HCT116 (cell line): ENCODE measurements around the gene SLC25A4. TPM values are rescaled to one million over a fixed set of nuclear protein-coding genes. Genes with fewer than 3 reads are reported as not detected.

ENCODE experiments used
- ATAC-seq: fragments of 200-7000 bp; cut with Tn5 transposase; 2 replicates; pipeline ENCODE4 v1.9.1; 2020; ENCODE audit warnings: mild to moderate bottlenecking, moderate library complexity
- BruUV-seq: library from RNA; stranded (reverse); fragments of 400-500 nt; replicated peaks from 2 replicates; lab custom pipeline; 2021; lab: Mats Ljungman, UMichigan
- CTCF ChIA-PET: fragments of 300-600 bp; sonication (Branson Sonifier 250); formaldehyde crosslinking; loops from one replicate; lab custom pipeline; 2021; ENCODE audit warnings: antibody characterized with exemption; lab: Charles Lee
- POLR2A ChIA-PET: fragments of 300-600, 350-600 bp; sonication (Branson Sonifier 250); formaldehyde crosslinking; loops from one replicate; lab custom pipeline; 2021; ENCODE audit warnings: antibody characterized with exemption; lab: Charles Lee
- RAD21 ChIA-PET, 2 experiments: fragments of 300-600 bp; sonication (Branson Sonifier 250); formaldehyde crosslinking; loops; one replicate each; lab custom pipeline; 2023; ENCODE audit warnings: low total read pairs in 2 of 2; ENCODE audit not compliant: uncharacterized antibody in 2 of 2, unreplicated experiment in 2 of 2, low non-redundant PET in 1 of 2; lab: Charles Lee
- DNase-seq: peaks from one replicate; pipeline ENCODE4 v3.0.0-alpha.2; 2010; ENCODE audit warnings: low read depth, low spot score
- H2AFZ ChIP-seq: fragments of 200-600 bp; shearing (Covaris generic), sonication (generic); 2 replicates; pipeline ENCODE4 v1.6.1; 2017; ENCODE audit warnings: low read depth, mixed run types, mixed read lengths, antibody characterized with exemption, low read length; ENCODE audit not compliant: poor library complexity, severe bottlenecking
- H3K27ac ChIP-seq: 2 replicates; pipeline ENCODE4 v1.5.1; 2012; ENCODE audit warnings: low read depth, low read length
- H3K27me3 ChIP-seq: fragments of 200-600 bp; sonication (generic); 2 replicates; pipeline ENCODE4 v1.6.1; 2016; ENCODE audit warnings: mixed run types, low read length, mixed read lengths; ENCODE audit not compliant: insufficient read depth
- H3K36me3 ChIP-seq, 2 experiments: fragments of 200-500 bp in 1 of 2; fragments of 200-600 bp in 1 of 2; sonication (Bioruptor generic) in 1 of 2; sonication (generic) in 1 of 2; 2 replicates each; pipeline versions ENCODE4 v1.5.1 to v1.6.1; 2014 to 2016; ENCODE audit warnings: low read length in 2 of 2, inconsistent platforms in 1 of 2, mixed read lengths in 1 of 2, mixed run types in 1 of 2; ENCODE audit not compliant: insufficient read depth in 2 of 2, control insufficient read depth in 1 of 2
- H3K4me1 ChIP-seq, 2 experiments: fragments of 200-600 bp in 1 of 2; sonication (generic) in 1 of 2; 2 replicates each; pipeline versions ENCODE4 v1.5.1 to v1.6.1; 2012 to 2017; ENCODE audit warnings: low read length in 2 of 2, inconsistent platforms in 1 of 2, mild to moderate bottlenecking in 1 of 2, mixed read lengths in 1 of 2, mixed run types in 1 of 2, moderate library complexity in 1 of 2; ENCODE audit not compliant: insufficient read depth in 2 of 2, control insufficient read depth in 1 of 2
- H3K4me2 ChIP-seq: fragments of 200-600 bp; sonication (generic); 2 replicates; pipeline ENCODE4 v1.6.1; 2017; ENCODE audit warnings: mixed run types, low read length, mixed read lengths
- H3K4me3 ChIP-seq, 2 experiments: fragments of 200-600 bp in 1 of 2; sonication (generic) in 1 of 2; replicated peaks in 1 of 2; 2 replicates each; pipeline ENCODE4 v1.5.1; 2011 to 2016; ENCODE audit warnings: low read length in 2 of 2, control low read depth in 1 of 2, low read depth in 1 of 2, mild to moderate bottlenecking in 1 of 2, mixed read lengths in 1 of 2, mixed run types in 1 of 2
- H3K79me2 ChIP-seq: fragments of 200-600 bp; sonication (generic); 2 replicates; pipeline ENCODE4 v1.6.1; 2017; ENCODE audit warnings: mild to moderate bottlenecking, mixed run types, low read length, moderate library complexity, mixed read lengths; ENCODE audit not compliant: insufficient read depth
- H3K9ac ChIP-seq: fragments of 200-600 bp; sonication (generic); 2 replicates; pipeline ENCODE4 v1.6.1; 2016; ENCODE audit warnings: low read length, mixed read lengths
- H3K9me2 ChIP-seq: fragments of 200-600 bp; sonication (generic), shearing (Covaris generic); 2 replicates; pipeline ENCODE4 v1.6.1; 2017; ENCODE audit warnings: mixed run types, mild to moderate bottlenecking, moderate library complexity; ENCODE audit not compliant: insufficient read depth
- H3K9me3 ChIP-seq, 2 experiments: fragments of 200-500 bp in 1 of 2; fragments of 200-600 bp in 1 of 2; sonication (Bioruptor generic) in 1 of 2; sonication (generic) in 1 of 2; 2 replicates each; pipeline ENCODE4 v1.6.1; 2014 to 2017; ENCODE audit warnings: low read length in 2 of 2, mixed read lengths in 2 of 2, inconsistent platforms in 1 of 2, low read depth in 1 of 2, mild to moderate bottlenecking in 1 of 2, mixed run types in 1 of 2, moderate library complexity in 1 of 2; ENCODE audit not compliant: control insufficient read depth in 1 of 2, insufficient read depth in 1 of 2
- H4K20me1 ChIP-seq: fragments of 200-600 bp; sonication (generic), shearing (Covaris generic); 2 replicates; pipeline ENCODE4 v1.6.1; 2017; ENCODE audit warnings: mixed run types, mild to moderate bottlenecking, moderate library complexity; ENCODE audit not compliant: insufficient read depth
- ATF3 ChIP-seq: IDR thresholded peaks from 2 replicates; pipeline ENCODE4 v1.6.1; 2012
- CEBPB ChIP-seq: IDR thresholded peaks from 2 replicates; pipeline ENCODE4 v1.6.1; 2012; ENCODE audit warnings: low read depth
- CTCF ChIP-seq, 3 experiments: fragments of 200-600 bp in 1 of 3; sonication (generic) in 1 of 3; IDR thresholded peaks in 2 of 3; conservative IDR thresholded peaks in 1 of 3; 2 replicates each; pipeline ENCODE4 v1.5.1; 2012 to 2017; ENCODE audit warnings: low read depth in 2 of 3, low read length in 2 of 3, antibody characterized with exemption in 1 of 3, borderline replicate concordance in 1 of 3, control low read depth in 1 of 3, mild to moderate bottlenecking in 1 of 3, mixed read lengths in 1 of 3, mixed run types in 1 of 3, moderate library complexity in 1 of 3; ENCODE audit not compliant: insufficient read depth in 1 of 3
- EGR1 ChIP-seq: IDR thresholded peaks from 2 replicates; pipeline ENCODE4 v1.6.1; 2012; ENCODE audit warnings: low read depth
- ELF1 ChIP-seq: IDR thresholded peaks from 2 replicates; pipeline ENCODE4 v1.6.1; 2012; ENCODE audit warnings: low read depth, borderline replicate concordance
- EZH2phosphoT487 ChIP-seq: fragments of 200-600 bp; IDR thresholded peaks from 2 replicates; pipeline ENCODE4 v1.6.1; 2018; ENCODE audit warnings: antibody characterized with exemption, borderline replicate concordance
- FOSL1 ChIP-seq: IDR thresholded peaks from 2 replicates; pipeline ENCODE4 v1.6.1; 2012; ENCODE audit warnings: low read depth
- JUND ChIP-seq: IDR thresholded peaks from 2 replicates; pipeline ENCODE4 v1.6.1; 2012
- POLR2AphosphoS5 ChIP-seq: IDR thresholded peaks from 2 replicates; pipeline ENCODE4 v1.6.1; 2011; ENCODE audit warnings: mild to moderate bottlenecking, low read depth, low read length, moderate library complexity
- RAD21 ChIP-seq: IDR thresholded peaks from 2 replicates; pipeline ENCODE4 v1.6.1; 2012; ENCODE audit warnings: low read depth, mild to moderate bottlenecking
- SIN3A ChIP-seq: IDR thresholded peaks from 2 replicates; pipeline ENCODE4 v1.6.1; 2012; ENCODE audit warnings: low read depth
- SP1 ChIP-seq: IDR thresholded peaks from 2 replicates; pipeline ENCODE4 v1.6.1; 2012; ENCODE audit warnings: low read depth
- SRF ChIP-seq: IDR thresholded peaks from 2 replicates; pipeline ENCODE4 v1.6.1; 2012; ENCODE audit warnings: low read depth
- YY1 ChIP-seq: IDR thresholded peaks from 2 replicates; pipeline ENCODE4 v1.6.1; 2011; ENCODE audit warnings: low read length, low read depth, moderate library complexity, mild to moderate bottlenecking; ENCODE audit not compliant: insufficient replicate concordance; ENCODE audit errors: extremely low read depth
- ZBTB33 ChIP-seq: IDR thresholded peaks from 2 replicates; pipeline ENCODE4 v1.6.1; 2011; ENCODE audit warnings: mild to moderate bottlenecking, low read length, moderate library complexity; ENCODE audit not compliant: insufficient replicate concordance; ENCODE audit errors: extremely low read depth
- ZNF274 ChIP-seq: fragments of 200-500 bp; sonication (Bioruptor generic); IDR thresholded peaks from 2 replicates; pipeline ENCODE4 v1.6.1; 2014; ENCODE audit warnings: mild to moderate bottlenecking, low read depth, low read length, inconsistent platforms
- intact Hi-C: fragments of 100-400 bp; cut with micrococcal nuclease; formaldehyde crosslinking; loops from 2 replicates; pipeline ENCODE4 v1.10.0; 2022
- total RNA-seq: library from RNA; stranded (reverse); gene quantifications from one replicate; pipeline ENCODE4 v1.2.1, GENCODE V29; 2021; ENCODE audit not compliant: unreplicated experiment

Gene SLC25A4
- total RNA-seq, 1 experiment from 2014 or later = 27.9 TPM

- peak overlapping the region; percentile 97 for H2AFZ ChIP-seq
- H3K27ac ChIP-seq = no peak overlapping the region
- no peaks in the 10 kb centered on the region for H3K27me3 ChIP-seq
- ChIA-PET RAD21 (no interaction called here), POLR2A (interaction anchor here (1.3 kb wide), 1 partner anchor 19 kb away, joined by 3 read pairs; no protein-coding TSS in a partner anchor), CTCF (interaction anchor here (1.3 to 1.9 kb wide), 2 partner anchors 19 to 20 kb away, joined by 4 to 11 read pairs; no protein-coding TSS in a partner anchor)
- no peaks in the 10 kb centered on the region for H3K36me3 ChIP-seq
- H3K4me3 ChIP-seq = no peak overlapping the region
- H3K79me2 ChIP-seq = no peaks in the 10 kb centered on the region
- DNase-seq = no peak
- peak overlapping the region; percentile 13; the same call in 1 of the 2 replicates for H3K4me2 ChIP-seq
- intact Hi-C loops = loop anchor here (10.0 kb wide), 1 partner anchor 189 kb away; no protein-coding TSS in a partner anchor
- no peak for ATAC-seq
- TF ChIP-seq POLR2AphosphoS5 = no peak
- no peak for TF ChIP-seq ELF1
- no peak for TF ChIP-seq EZH2phosphoT487
- no peak for TF ChIP-seq CTCF (IDR thresholded peaks at IDR 0.05 in 2 of 3, conservative IDR thresholded peaks at IDR 0.05 in 1 of 3; ENCODE audit: borderline replicate concordance in 1 of 3, insufficient read depth in 1 of 3, low read depth in 2 of 3, low read length in 2 of 3)
- no peak for TF ChIP-seq YY1
- TF ChIP-seq CEBPB = no peak
- no peak for TF ChIP-seq SP1
- TF ChIP-seq SRF = no peak
- no peak for TF ChIP-seq SIN3A
- TF ChIP-seq ATF3 = no peak
- no peak for TF ChIP-seq FOSL1
- TF ChIP-seq ZNF274 = no peak
- TF ChIP-seq RAD21 = no peak
- TF ChIP-seq JUND = no peak
- TF ChIP-seq ZBTB33 = no peak
- TF ChIP-seq EGR1 = no peak
- H3K9ac ChIP-seq = no peak overlapping the region
- H4K20me1 ChIP-seq = no peaks in the 10 kb centered on the region
- H3K9me3 ChIP-seq = no peaks in the 10 kb centered on the region
- H3K9me2 ChIP-seq = no peaks in the 10 kb centered on the region
- peaks cover 27 to 51% of the 10 kb centered on the region in 2 experiments for H3K4me1 ChIP-seq
- BruUV-seq = no TSS peak
These were observed 27.2 kb upstream of the SLC25A4 start for GRCh38 chr4:185115827-185116232.
